Neural cell (in vitro differentiated cells): ENCODE results near the gene DERA. TPM values are rescaled to one million over a fixed set of nuclear protein-coding genes. Genes with fewer than 3 reads are reported as not detected.

Source experiments
- H2AFZ ChIP-seq: fragments of 200-600, 300-800 bp; sonication (generic), shearing (Covaris generic); 2 replicates; pipeline ENCODE4 v1.6.0; 2014; ENCODE audit warnings: low read depth, mild to moderate bottlenecking, antibody characterized with exemption, low read length, moderate library complexity
- H3F3A ChIP-seq: fragments of 200-600 bp; shearing (Covaris generic); 2 replicates; pipeline ENCODE4 v1.6.1; 2016; ENCODE audit warnings: mild to moderate bottlenecking, moderate library complexity, mixed read lengths, antibody characterized with exemption, low read length; ENCODE audit not compliant: insufficient read depth, poor library complexity, severe bottlenecking
- H3K27ac ChIP-seq: fragments of 200-600, 300-800 bp; sonication (generic), shearing (Covaris generic); 2 replicates; pipeline ENCODE4 v1.5.1; 2014; ENCODE audit warnings: mild to moderate bottlenecking, low read length, moderate library complexity
- H3K27me3 ChIP-seq: fragments of 300-800, 200-600 bp; sonication (generic), shearing (Covaris generic); 2 replicates; pipeline ENCODE4 v1.6.0; 2014; ENCODE audit warnings: mild to moderate bottlenecking, low read depth, low read length, moderate library complexity; ENCODE audit not compliant: insufficient read depth
- H3K36me3 ChIP-seq: fragments of 300-800, 200-600 bp; sonication (generic), shearing (Covaris generic); 2 replicates; pipeline ENCODE4 v1.5.1; 2014; ENCODE audit warnings: mild to moderate bottlenecking, antibody characterized with exemption, low read length, moderate library complexity; ENCODE audit not compliant: insufficient read depth
- H3K4me2 ChIP-seq: fragments of 300-800, 200-600 bp; sonication (generic), shearing (Covaris generic); 2 replicates; pipeline ENCODE4 v1.6.0; 2014; ENCODE audit warnings: mild to moderate bottlenecking, low read length
- H3K4me3 ChIP-seq: fragments of 300-800, 200-600 bp; sonication (generic), shearing (Covaris generic); 2 replicates; pipeline ENCODE4 v1.5.1; 2014; ENCODE audit warnings: mild to moderate bottlenecking, low read length, moderate library complexity
- H3K79me2 ChIP-seq: fragments of 200-600 bp; shearing (Covaris generic); replicated peaks from 2 replicates; pipeline ENCODE4 v1.6.0; 2014; ENCODE audit warnings: mild to moderate bottlenecking, low read length, moderate library complexity; ENCODE audit not compliant: insufficient read depth
- H3K9ac ChIP-seq: fragments of 300-800, 200-600 bp; sonication (generic), shearing (Covaris generic); 2 replicates; pipeline ENCODE4 v1.6.1; 2016; ENCODE audit warnings: mild to moderate bottlenecking, low read length, mixed read lengths
- H3K9me2 ChIP-seq: fragments of 200-600 bp; shearing (Covaris generic); 2 replicates; pipeline ENCODE4 v1.6.1; 2016; ENCODE audit warnings: mild to moderate bottlenecking, low read length, mixed read lengths; ENCODE audit not compliant: insufficient read depth
- H3K9me3 ChIP-seq: fragments of 200-600, 300-800 bp; sonication (generic), shearing (Covaris generic); 2 replicates; pipeline ENCODE4 v1.6.1; 2016; ENCODE audit warnings: mild to moderate bottlenecking, mixed run types, low read length, moderate library complexity, mixed read lengths
- H4K20me1 ChIP-seq: fragments of 200-600 bp; shearing (Covaris generic); 2 replicates; pipeline ENCODE4 v1.6.1; 2016; ENCODE audit warnings: mild to moderate bottlenecking, mixed run types; ENCODE audit not compliant: insufficient read depth
- CTCF ChIP-seq: fragments of 450-650 bp; IDR thresholded peaks from 2 replicates; pipeline ENCODE4 v1.5.1; 2014; ENCODE audit warnings: antibody characterized with exemption, mild to moderate bottlenecking, moderate library complexity; ENCODE audit not compliant: poor library complexity, severe bottlenecking
- EZH2 ChIP-seq: fragments of 200-600, 300-800 bp; shearing (Covaris generic), sonication (generic); IDR thresholded peaks from 2 replicates; pipeline ENCODE4 v1.6.1; 2014; ENCODE audit warnings: antibody characterized with exemption, low read length, borderline replicate concordance, mild to moderate bottlenecking; ENCODE audit not compliant: insufficient read depth, poor library complexity, severe bottlenecking
- MXI1 ChIP-seq: fragments of 450-650 bp; conservative IDR thresholded peaks from 2 replicates; pipeline ENCODE4 v1.6.1; 2014; ENCODE audit warnings: antibody characterized with exemption, mild to moderate bottlenecking; ENCODE audit not compliant: poor library complexity, severe bottlenecking
- POLR2AphosphoS5 ChIP-seq: IDR thresholded peaks from 2 replicates; pipeline ENCODE4 v1.6.1; 2012
- RAD21 ChIP-seq: fragments of 450-650 bp; conservative IDR thresholded peaks from 2 replicates; pipeline ENCODE4 v1.6.1; 2014; ENCODE audit warnings: antibody characterized with exemption, mild to moderate bottlenecking, moderate library complexity
- REST ChIP-seq: IDR thresholded peaks from 2 replicates; pipeline ENCODE4 v1.6.1; 2012; ENCODE audit warnings: borderline replicate concordance
- SMC3 ChIP-seq: fragments of 450-650 bp; conservative IDR thresholded peaks from 2 replicates; pipeline ENCODE4 v1.6.1; 2014; ENCODE audit warnings: antibody characterized with exemption, mild to moderate bottlenecking, moderate library complexity; ENCODE audit not compliant: poor library complexity
- TAF1 ChIP-seq: IDR thresholded peaks from 2 replicates; pipeline ENCODE4 v1.6.1; 2012; ENCODE audit warnings: low read depth
- polyA plus RNA-seq: library from polyadenylated mRNA; depleted of rRNA; stranded (reverse); fragments of >200 nt; gene quantifications from 2 replicates; pipeline ENCODE4 v1.2.3, GENCODE V29; 2014

The DERA gene
- polyA plus RNA-seq, 1 donor from 2014 or later: 7.7 TPM

- H3K27me3 ChIP-seq: no peaks in the 10 kb centered on the region
- TF ChIP-seq REST: no peak
- TF ChIP-seq RAD21: no peak
- TF ChIP-seq EZH2: no peak
- TF ChIP-seq POLR2AphosphoS5: no peak
- no peak for TF ChIP-seq TAF1
- no peaks in the 10 kb centered on the region for H3K79me2 ChIP-seq
- no peaks in the 10 kb centered on the region for H3F3A ChIP-seq
- no peak overlapping the region for H3K9ac ChIP-seq
- H4K20me1 ChIP-seq: no peaks in the 10 kb centered on the region
- no peaks in the 10 kb centered on the region for H3K36me3 ChIP-seq
- no peak overlapping the region for H3K4me3 ChIP-seq
- no peak overlapping the region for H2AFZ ChIP-seq
- H3K27ac ChIP-seq: no peak overlapping the region
- H3K4me2 ChIP-seq: no peak overlapping the region
- H3K9me3 ChIP-seq: no peaks in the 10 kb centered on the region
- H3K9me2 ChIP-seq: no peaks in the 10 kb centered on the region
These were observed 110.5 kb downstream of the DERA start for GRCh38 chr12:16021676-16022075.

GRCh38 chr12:16027002-16027401 is 115.9 kb downstream of the DERA start:
- H3K4me2 ChIP-seq: no peak overlapping the region
- TF ChIP-seq TAF1: no peak
- no peak for TF ChIP-seq CTCF
- no peak for TF ChIP-seq MXI1
- TF ChIP-seq EZH2: no peak
- no peak for TF ChIP-seq SMC3
- H3K36me3 ChIP-seq: no peaks in the 10 kb centered on the region
- no peak overlapping the region for H3K27ac ChIP-seq
- H3K9me3 ChIP-seq: no peaks in the 10 kb centered on the region
- H2AFZ ChIP-seq: no peak overlapping the region
- H3K27me3 ChIP-seq: no peaks in the 10 kb centered on the region
- H3F3A ChIP-seq: no peaks in the 10 kb centered on the region
- no peaks in the 10 kb centered on the region for H4K20me1 ChIP-seq
- no peaks in the 10 kb centered on the region for H3K9me2 ChIP-seq
- no peaks in the 10 kb centered on the region for H3K79me2 ChIP-seq
- H3K4me3 ChIP-seq: no peak overlapping the region
- no peak overlapping the region for H3K9ac ChIP-seq

GRCh38 chr12:16030744-16031143 is 119.6 kb downstream of the DERA start:
- no peaks in the 10 kb centered on the region for H3K36me3 ChIP-seq
- no peaks in the 10 kb centered on the region for H3K9me2 ChIP-seq
- no peak overlapping the region for H3K4me3 ChIP-seq
- H3K27ac ChIP-seq: no peak overlapping the region
- no peaks in the 10 kb centered on the region for H4K20me1 ChIP-seq
- no peaks in the 10 kb centered on the region for H3K27me3 ChIP-seq
- no peaks in the 10 kb centered on the region for H3K9me3 ChIP-seq
- no peak overlapping the region for H3K4me2 ChIP-seq
- H2AFZ ChIP-seq: no peak overlapping the region
- H3K9ac ChIP-seq: no peak overlapping the region
- no peaks in the 10 kb centered on the region for H3K79me2 ChIP-seq
- H3F3A ChIP-seq: no peaks in the 10 kb centered on the region
- TF ChIP-seq TAF1: no peak
